Spleen (tissue), 7 donors: ENCODE results near the gene QDPR.

ENCODE experiments used
- CTCF ChIP-seq, 11 experiments: fragments of 200-600 bp in 7 of 11; fragments of 450-650 bp in 4 of 11; sonication (generic) in 4 of 11; IDR thresholded peaks in 8 of 11; conservative IDR thresholded peaks in 3 of 11; 1 replicate in 7 of 11; 2 replicates in 4 of 11; pipeline versions ENCODE4 v1.4.0 to v1.8.0; 2016 to 2021; ENCODE audit warnings: antibody characterized with exemption in 11 of 11, inconsistent platforms in 4 of 11, mild to moderate bottlenecking in 1 of 11
- POLR2A ChIP-seq, 3 donors: fragments of 450-650 bp; IDR thresholded peaks; one replicate each; pipeline ENCODE4 v1.5.1; 2017; ENCODE audit warnings: antibody characterized with exemption in 3 of 3, mild to moderate bottlenecking in 1 of 3
- POLR2AphosphoS5 ChIP-seq, 3 donors: sonication (generic); formaldehyde crosslinking; IDR thresholded peaks; one replicate each; pipeline ENCODE4 v1.5.1; 2017; ENCODE audit warnings: antibody characterized with exemption in 3 of 3
- donor health status: DM: no; HTN: no; CAD: no; lungs with moderate emphysema.
- donor health status: DM: no; HTN: no; CAD: no.
- donor health status: DM: no; HTN: no; CAD: no.

- TF ChIP-seq POLR2A (IDR thresholded peaks at IDR 0.05): no peak
- TF ChIP-seq CTCF (IDR thresholded peaks at IDR 0.05 in 8 of 11, conservative IDR thresholded peaks at IDR 0.05 in 3 of 11): no peak
- TF ChIP-seq POLR2AphosphoS5 (IDR thresholded peaks at IDR 0.05): no peak
These were observed 36.4 kb downstream of the QDPR start for GRCh38 chr4:17475481-17475880.
